HG02885 (cell line): ENCODE measurements around the gene RPL28.
"Not testable (repeated sequence)": the region's sequence is repeated elsewhere in the genome, so short reads cannot be mapped to it uniquely, and the experiment has no call there.

Experiments used
- ATAC-seq: cut with Tn5 transposase; IDR thresholded peaks from one replicate; pipeline ENCODE4 v1.9.1; 2021; ENCODE audit warnings: mild to moderate bottlenecking; ENCODE audit not compliant: unreplicated experiment, poor library complexity

The RPL28 gene

DNA sequence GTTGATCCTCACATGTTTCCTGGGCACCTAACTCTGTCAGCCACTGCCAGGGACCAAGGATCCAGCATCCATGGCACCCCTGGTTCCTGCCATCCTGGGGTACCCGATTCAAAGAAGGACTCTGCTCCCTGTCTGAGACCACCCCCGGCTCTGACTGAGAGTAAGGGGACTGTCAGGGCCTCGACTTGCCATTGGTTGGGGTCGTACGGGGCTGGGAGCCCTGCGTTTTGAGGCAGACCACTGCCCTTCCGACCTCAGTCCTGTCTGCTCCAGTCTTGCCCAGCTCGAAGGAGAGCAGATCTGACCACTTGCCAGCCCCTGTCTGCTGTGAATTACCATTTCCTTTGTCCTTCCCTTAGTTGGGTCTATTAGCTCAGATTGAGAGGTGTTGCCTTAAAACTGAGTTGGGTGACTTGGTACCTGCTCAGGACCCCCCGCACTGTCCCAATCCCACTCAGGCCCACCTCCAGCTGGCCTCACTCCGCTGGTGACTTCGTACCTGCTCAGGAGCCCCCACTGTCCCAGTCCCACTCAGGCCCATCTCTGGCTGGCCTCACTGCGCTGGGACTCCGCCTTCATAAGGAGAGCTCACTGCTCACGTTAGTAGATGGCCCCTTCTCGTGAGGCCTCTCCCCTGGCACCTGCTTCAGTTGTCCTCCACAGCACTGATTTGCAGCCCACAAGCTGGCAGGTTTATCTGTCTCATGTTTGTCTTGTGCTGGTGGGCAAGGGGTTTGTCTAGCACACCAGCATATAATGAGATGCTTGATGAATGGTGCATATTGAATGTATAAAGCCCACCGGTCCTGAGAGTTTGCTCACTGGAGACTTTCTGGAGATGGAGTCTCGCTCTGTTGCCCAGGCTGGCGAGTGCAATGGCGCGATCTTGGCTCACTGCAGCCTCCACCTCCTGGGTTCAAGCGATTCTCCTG lies 3.9 kb downstream of the RPL28 start:
- ATAC-seq = no peak

DNA sequence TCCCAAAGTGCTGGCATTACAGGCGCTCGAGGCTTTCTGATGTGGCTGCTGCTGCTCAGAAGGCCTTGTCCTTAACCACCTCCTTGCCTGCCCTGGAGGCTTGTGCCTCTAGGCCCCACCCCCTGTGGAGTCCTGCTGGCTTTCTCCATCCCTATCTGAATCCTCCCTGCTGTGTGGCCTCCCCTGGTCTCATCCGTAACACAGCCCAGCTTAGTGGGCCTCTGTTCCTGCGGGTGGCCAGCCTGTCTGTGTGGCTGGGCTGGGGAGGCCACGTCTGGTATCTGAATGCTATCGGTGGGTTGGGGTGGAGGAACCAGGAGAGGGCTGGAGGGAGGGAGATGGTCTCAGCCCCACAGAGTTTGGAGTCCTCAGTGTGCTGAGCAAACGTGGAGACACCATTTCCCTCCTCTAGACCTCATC lies 4.7 kb downstream of the RPL28 start:
- ATAC-seq = no peak

DNA sequence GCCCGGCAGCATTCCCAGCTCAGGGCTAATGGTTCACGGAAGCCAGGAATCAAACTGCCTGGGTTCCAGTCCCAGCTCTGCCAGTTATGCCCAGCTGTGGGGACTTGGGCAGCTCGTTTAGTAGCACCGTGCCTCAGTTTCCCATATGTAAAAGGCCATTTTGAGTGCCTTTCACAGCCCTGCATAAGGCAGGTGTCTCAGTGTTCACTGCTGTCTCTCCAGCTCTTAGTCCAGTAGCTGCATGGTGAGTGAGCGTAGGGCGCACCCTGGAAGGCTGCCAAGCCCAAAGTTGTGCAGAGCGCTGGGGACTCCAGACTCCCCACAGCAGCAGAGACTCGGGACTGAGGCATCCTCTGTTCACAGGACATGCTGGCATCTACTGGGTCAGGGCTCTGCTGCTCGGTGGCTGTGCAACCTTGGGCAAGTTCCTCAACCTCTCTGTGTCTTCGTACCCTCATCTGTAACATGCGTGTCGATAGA lies 5.5 kb downstream of the RPL28 start:
- ATAC-seq = no peak

DNA sequence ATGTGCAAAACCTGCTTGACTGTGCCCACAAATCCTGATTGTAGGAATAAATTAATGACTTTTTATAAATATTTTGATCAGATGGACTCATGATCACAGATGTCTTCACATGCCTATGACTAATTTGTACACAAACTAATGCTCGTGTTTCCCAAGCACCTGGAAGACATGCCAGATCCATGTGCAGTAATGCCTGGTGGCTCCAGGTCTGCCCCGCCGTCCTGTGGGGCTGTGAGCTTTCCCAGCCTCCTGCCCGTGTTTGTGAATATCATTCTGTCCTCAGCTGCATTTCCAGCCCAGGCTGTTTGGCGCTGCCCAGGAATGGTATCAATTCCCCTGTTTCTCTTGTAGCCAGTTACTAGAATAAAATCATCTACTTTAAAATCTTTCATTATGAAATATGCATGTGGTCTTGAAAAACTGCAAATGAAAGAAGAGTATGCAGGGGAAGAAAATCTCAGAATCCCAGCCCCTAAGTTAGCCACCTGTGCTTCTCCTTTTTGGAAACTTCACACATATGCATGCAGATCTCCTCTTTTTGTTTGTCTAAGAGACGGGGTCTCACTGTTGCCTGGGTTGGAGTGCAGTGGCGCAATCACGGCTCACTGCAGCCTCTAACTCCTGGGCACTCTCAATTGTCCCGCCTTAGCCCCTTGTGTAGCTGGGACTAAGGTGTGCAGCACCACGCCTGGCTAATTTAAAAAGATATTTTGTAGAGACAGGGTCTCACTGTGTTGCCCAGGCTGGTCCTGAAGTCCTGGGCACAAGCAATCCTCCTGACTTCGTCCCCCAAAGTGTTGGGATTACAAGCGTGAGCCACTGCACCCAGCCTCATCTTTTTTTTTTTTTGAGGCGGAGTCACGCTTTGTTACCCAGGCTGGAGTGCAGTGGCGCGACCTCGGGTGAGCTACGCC lies 6.2 kb downstream of the RPL28 start:
- ATAC-seq = no peak

DNA sequence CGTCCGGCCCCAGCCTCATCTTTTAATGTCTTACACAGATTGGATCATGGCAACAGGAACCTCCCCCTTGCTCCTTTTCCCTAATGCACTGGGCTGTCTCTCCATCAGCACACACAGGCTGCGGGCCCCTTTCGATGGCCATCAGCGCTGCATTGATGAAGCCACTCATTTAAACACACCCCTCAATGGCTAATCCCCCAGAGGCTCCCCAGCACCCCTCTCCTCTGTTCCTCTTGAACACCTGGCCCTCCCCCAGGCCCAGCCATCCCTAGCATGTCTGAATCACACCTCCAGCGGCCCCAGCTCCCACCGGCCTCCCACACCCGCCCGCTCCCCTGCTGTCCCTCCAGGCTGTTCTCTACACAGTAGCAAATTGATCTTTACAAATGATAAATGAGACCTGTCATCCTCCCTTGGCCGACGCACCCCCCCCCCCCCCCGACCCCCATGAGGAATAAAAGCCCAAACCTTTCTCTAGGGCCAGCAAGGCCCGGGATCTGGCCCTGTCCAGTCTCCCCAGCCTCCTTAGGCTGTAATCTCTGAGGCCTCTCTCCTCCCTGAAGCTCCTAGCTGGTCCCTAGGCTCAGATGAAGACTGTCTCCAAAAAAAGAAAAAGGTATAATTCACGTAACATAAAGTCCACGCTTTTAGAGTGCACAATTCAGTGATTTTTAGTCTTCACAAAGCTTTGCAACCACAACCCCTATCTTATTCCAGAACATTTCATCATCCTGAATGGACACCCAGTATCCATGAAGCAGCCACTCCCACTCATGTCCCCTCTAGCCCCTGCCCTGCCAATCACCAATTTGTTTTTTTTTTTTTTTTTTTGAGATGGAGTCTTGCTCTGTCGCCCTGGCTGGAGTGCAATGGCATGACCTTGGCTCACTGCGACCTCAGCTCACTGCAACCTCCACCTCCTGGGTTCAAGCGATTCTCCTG lies 7.4 kb downstream of the RPL28 start:
- no peak for ATAC-seq

DNA sequence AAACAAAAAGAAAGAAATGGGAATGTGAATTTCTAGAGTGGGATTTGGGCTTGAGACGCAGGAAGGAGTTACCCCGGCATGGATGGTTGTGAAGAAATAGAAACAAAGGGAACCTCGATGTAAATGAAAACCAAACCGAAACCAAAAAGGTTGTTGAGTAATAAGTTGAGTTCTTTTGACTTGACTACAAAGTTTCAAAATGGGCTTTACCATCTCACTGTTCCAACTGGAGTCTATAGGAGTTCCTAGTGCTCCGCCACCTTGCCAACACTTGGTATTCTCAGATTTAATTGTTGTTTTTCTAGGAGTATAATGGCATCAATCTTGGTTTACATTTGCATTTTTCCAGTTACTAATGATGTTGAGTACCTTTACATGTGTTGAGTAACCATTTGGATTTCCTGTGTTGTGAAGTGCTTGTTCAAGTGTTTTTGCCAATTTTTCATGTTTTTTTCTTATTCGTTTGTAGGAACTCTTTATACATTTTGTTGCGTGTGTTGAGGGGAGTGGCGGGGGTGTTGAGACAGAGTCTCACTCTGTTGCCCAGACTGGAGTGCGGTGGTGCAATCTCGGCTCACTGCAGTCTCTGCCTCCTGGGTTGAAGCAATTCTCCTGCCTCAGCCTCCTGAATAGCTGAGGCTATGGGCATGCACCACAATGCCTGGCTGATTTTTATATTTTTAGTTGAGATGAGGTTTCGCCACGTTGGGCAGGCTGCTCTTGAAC lies 12.6 kb downstream of the RPL28 start:
- ATAC-seq = no peak

DNA sequence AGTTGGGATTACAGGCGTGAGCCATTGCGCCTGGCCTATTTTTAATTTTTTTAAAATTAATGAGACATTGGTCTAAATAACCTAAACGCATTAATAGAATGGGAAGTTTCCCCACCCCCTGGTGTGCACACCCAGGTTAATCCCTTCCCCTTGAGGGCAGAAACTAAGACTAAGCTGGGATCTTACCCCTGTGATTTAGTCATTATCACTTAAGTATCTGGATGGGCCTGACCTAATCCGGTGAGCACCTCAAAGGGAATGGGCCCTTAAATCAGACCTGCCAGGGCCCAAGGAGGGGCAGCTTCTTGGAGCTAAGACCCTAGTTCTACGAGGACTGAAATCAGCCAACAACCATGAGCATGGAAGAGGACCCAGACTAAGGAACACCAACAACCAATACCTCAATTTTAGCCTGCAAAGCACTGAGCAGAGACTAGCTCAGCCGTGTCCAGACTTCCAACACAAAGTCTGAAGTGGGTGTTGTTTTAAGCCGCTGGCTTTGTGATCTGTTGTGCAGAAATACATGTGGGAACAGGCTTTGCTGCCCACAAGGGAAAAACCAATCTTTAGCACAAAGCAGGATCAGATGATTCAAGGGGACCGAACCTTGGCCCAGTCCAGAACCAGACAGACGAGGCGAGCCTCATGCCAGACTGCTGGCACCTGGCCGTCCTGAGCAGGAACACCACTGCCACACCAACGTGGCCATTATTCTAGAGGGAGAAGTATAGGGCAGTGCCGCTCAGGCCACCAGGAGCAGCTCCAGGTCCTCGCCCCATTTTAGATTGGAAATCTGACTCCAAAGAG lies 14.8 kb downstream of the RPL28 start:
- ATAC-seq = no peak

DNA sequence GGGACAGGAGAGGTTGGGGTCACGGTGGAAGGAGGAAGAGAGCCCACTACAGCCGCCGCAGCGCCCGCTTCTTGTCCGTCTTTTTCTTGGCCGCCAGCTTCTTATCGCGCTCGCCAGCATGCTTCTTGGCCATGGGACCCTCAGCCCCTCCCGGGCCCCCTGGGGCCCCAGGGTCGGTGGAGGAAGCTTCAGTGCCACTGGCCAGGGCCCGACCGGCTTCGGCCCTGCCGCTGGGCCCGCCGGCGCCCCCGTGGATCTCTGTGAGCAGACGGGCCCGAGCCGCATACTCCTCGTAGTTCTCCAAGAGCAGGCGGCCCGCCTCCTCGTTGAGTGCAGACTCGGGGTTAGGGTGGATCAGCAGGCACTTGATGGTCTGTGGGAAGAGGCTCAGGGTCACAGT lies 15.7 kb downstream of the RPL28 start:
- ATAC-seq = not testable (repeated sequence)

DNA sequence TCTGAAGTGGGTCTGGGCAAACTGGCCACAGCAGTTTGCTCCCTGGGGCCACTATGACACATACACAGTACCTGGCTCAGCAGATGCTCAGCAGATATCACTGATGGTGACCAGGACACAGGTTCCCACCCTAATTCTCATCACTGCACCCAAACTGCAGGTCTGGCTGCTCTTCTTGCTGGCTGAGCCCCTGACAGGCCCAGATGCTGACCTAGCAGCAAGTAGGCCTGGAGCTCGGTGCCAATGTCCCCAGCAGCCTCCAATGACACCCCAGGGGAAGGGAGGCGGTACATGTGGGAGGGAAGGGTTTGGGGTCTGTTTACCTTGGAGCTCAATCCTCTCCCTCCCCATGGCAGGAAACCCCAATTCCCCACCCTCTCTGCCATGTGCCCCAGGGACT lies 16.8 kb downstream of the RPL28 start:
- ATAC-seq = no peak

DNA sequence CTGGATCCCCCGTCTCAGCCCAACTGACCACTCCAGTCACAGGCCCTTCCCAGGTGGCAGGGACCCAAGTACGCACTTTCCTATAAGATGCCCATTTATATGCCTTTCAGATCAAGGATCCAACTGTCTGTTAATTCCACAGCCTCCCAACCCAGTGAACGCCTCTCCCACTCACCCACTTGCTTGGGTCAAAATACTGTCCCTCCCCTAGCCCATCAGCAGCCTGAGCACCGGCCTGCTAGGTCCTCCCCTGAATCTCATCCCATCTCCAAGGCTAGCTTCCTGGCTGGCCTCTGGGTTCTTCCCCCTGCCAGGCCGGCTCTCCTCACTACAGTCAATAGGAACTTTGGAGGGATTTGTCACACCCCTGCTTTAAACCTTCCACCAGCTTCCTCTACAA lies 19.9 kb downstream of the RPL28 start:
- ATAC-seq = no peak

DNA sequence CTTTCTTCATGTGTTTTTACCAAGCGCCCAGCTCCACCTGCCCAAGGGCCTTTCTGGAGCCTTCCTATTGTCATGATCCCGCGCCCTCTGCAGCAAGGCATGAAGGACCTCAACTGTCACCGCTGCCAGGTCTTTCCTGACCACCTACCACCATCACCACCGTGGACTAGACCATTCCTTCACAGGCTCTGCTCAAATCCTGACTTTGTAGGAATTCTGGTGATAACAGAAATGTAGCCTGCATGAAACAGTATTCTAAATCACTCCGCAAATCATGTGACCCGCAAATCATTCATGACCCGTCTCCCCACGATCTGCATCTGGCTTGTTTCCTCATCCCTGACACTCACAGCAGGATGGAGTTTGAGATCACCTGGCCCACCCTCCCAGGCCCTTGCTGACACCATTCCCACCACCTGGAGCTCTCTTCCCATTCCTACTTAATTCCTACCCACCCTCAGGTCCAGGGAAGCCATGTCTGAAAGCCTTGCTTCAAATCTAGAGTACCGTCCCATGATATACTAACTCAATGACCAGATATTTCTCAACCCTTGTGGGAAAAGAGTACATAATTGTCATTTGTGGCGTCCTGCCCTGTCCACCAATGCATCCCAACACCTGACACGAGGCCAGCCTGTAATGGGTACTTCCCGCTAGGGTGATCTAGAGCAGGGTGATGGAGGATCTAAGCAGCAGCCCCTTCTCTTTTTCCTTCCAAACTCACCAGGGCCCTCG lies 20.5 kb downstream of the RPL28 start:
- no peak for ATAC-seq

DNA sequence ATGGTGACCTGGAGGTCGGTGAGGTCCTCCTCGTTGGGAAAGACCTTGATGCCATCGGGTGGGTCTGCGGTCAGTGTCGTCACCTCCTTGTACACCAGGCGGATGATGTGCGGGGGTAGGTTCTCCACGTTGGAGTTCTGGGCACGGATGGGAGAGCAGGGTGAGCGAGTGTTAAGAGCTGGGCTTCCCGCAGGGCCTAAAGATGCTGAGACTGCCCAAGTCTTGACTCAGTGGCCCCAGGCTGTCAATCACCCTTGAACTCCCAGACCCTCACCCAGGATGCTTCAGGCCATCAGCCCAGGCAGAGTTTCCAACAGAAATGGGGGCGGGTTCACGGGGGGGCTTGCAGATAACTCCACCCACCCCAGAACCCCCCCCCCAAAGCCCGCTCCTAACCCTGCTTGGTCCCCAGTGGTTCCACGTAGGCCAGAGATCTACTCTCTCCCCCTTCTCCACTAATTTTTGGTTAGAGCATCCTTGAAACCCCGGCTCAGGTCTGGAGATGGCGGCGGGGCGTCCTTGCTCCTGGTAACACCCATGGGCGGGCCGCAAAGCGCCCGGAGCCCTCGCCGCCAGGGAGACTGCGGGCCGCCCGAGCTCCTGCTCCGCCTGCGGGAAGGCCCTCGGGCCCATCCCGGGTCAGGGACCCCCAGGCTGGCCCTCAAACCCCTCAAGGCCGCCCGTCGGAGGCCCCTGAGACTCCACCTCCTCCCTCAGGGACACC lies 21.3 kb downstream of the RPL28 start:
- no peak for ATAC-seq

DNA sequence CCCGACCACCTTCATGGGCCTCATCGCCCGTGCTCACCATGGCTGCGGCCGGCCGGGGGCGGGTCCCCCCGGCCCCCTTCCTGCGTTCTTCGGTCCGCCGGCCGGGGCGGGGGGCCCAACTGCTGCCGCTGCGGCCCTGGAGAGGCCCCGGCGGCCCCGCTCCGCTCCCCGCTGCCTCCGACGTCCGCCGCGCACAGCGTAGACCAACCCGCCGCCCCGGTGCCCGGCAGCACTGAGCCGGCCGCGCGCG lies 21.7 kb downstream of the RPL28 start, which contains the start of gene UBE2S:
TSS of gene UBE2S (minus strand) at position 239 of the 250 bp plus-strand sequence. CDS start at position 40, 199 bp downstream.
- ATAC-seq = peak; percentile 24

DNA sequence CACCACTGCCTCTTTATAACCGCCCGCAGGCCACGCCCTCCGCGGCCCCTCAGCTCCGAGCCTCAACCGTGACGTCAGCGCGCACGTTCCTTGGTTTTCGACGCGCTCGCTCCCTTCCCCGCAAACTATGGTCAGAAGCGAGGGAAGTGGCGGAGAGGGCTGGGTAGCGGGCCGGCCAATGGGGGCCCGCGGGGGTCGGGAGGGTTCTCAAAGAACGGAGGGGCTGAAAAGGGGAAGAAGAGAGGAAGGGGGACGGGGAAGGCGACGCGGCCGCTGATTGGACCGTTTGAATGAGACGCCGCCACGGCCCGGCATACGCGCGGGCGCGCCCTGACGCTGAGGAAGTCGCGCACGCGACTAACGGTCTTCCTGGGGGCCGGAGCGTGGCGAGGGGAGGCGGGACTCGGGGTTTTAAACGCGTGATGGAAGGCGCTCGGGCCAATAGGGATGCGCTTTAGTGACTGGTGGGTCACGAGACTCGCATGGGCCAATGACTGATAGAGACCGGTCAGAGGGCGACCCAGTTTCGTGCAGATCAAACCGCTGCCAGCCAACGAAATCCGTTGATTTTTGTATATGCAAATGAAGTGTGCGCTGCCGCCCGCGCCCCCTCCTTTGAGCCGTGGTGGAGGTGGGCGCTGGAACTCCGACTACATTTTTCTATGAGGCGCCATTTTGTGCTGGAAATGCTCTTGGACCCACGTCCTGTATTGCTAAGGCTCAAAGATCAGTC lies 22.2 kb downstream of the RPL28 start:
- peak; percentile 78 for ATAC-seq

DNA sequence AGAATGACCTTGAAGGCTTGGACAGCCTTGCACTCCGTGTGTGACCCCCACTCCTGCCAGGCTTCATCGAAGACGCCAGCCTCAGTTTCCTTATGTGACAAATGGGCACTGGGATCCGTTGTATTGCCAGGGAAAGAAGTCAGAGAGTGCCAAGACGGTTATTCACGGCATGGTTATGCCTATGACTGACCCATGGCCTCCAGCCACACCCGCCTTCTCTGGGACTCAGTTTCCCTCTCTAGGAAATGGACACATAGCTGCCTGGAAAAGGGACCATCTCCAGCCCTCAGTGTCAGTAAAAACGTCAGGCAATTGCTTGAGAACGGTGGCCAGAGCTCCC lies 22.8 kb downstream of the RPL28 start:
- ATAC-seq = no peak

DNA sequence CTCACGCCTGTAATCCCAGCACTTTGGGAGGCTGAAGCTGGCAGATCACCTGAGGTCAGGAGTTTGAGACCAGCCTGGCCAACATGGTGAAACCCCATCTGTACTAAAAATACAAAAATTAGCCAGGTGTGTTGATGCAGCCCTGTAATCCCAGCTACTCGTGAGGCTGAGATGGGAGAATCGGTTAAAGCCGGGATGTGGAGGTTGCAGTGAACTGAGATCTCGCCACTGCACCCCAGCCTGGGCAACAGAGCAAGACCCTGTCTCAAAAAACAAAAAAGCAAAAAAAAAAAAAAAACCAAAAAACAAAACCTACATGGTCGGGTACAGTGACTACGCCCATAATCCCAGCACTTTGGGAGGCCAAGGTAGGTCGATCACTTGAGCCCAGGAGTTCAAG lies 23.4 kb downstream of the RPL28 start:
- ATAC-seq = not testable (repeated sequence)

DNA sequence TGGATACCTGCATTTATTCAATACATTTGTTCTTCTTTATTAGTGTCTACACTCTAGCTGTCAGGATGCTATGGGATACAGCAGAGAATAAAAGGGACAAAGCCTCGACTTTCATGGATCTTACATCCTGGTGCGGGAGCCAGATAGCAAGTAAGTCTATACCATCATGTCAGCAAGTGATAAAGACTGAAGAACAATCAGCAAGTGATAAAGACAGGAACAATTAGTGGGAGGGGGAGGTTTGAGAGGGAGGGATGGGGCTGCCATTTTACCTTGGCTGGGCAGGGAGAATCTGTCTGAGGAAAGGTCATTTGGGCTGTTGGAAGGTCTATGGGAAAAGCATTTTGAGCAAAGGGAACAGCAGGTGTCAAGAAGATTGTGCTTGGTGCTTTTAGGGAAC lies 24.4 kb downstream of the RPL28 start:
- no peak for ATAC-seq
